BJ (cell line): ENCODE measurements around the gene CHID1. TPM values are rescaled to one million over a fixed set of nuclear protein-coding genes. Genes with fewer than 3 reads are reported as not detected.

Source experiments
- CTCF ChIA-PET: fragments of 350-600 bp; formaldehyde crosslinking; extraction: SDS; loops from one replicate; lab custom pipeline; 2021; ENCODE audit warnings: antibody characterized with exemption, inconsistent platforms; lab: Yijun Ruan, JAX
- POLR2A ChIA-PET: fragments of 300-600 bp; sonication (Branson Sonifier 250); formaldehyde crosslinking; extraction: SDS; loops from one replicate; lab custom pipeline; 2021; ENCODE audit warnings: antibody characterized with exemption; lab: Charles Lee
- DNase-seq: peaks from one replicate; pipeline ENCODE4 v3.0.0-alpha.2; 2011; ENCODE audit warnings: low read depth
- H3K27me3 ChIP-seq: 2 replicates; pipeline ENCODE4 v1.6.0; 2011; ENCODE audit warnings: low read length; ENCODE audit not compliant: control insufficient read depth, insufficient read depth
- H3K36me3 ChIP-seq: 2 replicates; pipeline ENCODE4 v1.5.1; 2011; ENCODE audit warnings: low read length; ENCODE audit not compliant: control insufficient read depth, insufficient read depth
- H3K4me3 ChIP-seq: 2 replicates; pipeline ENCODE4 v1.5.1; 2011; ENCODE audit warnings: low read depth, mild to moderate bottlenecking, control low read depth, low read length
- CTCF ChIP-seq: IDR thresholded peaks from 2 replicates; pipeline ENCODE4 v1.5.1; 2011; ENCODE audit warnings: low read depth, mild to moderate bottlenecking, control low read depth, inconsistent platforms, low read length, moderate library complexity; ENCODE audit not compliant: insufficient read depth
- polyA plus RNA-seq: library from polyadenylated mRNA; depleted of rRNA; stranded (reverse); fragments of >200 nt; gene quantifications from 2 replicates; pipeline ENCODE4 v1.2.3, GENCODE V29; 2011

The CHID1 gene
- polyA plus RNA-seq, 1 experiment = 178 TPM

- CTCF ChIA-PET = interaction anchor here (0.5 to 2.1 kb wide), 4 partner anchors 13 to 179 kb away, joined by 3 to 7 read pairs (median 4); no protein-coding TSS in a partner anchor
- POLR2A ChIA-PET = no interaction called here
- DNase-seq = no peak
- Histone ChIP-seq H3K27me3 (no peaks in the 10 kb centered on the region), H3K4me3 (no peak overlapping the region), H3K36me3 (peaks cover 14% of the 10 kb centered on the region)
- TF ChIP-seq CTCF = no peak
These were observed 37.8 kb downstream of the CHID1 start for GRCh38 chr11:872799-873198.

GRCh38 chr11:871472-871871 lies 39.1 kb downstream of the CHID1 start:
- Histone ChIP-seq H3K27me3 (no peaks in the 10 kb centered on the region), H3K36me3 (peaks cover 16% of the 10 kb centered on the region), H3K4me3 (no peak overlapping the region)
- CTCF ChIA-PET = interaction anchor here (2.1 kb wide), 1 partner anchor 22 kb away, joined by 7 read pairs; no protein-coding TSS in a partner anchor
- no peak for TF ChIP-seq CTCF
- POLR2A ChIA-PET = no interaction called here
- no peak for DNase-seq

- POLR2A ChIA-PET = no interaction called here
- H3K4me3 ChIP-seq = no peak overlapping the region
These were observed 40.2 kb downstream of the CHID1 start for GRCh38 chr11:870418-870817.

GRCh38 chr11:870127-870413 lies 40.5 kb downstream of the CHID1 start:
- Histone ChIP-seq H3K36me3 (peaks cover 20% of the 10 kb centered on the region), H3K27me3 (no peaks in the 10 kb centered on the region), H3K4me3 (no peak overlapping the region)
- CTCF ChIA-PET = interaction anchor here (1.0 to 1.9 kb wide), 2 partner anchors 10 to 21 kb away, joined by 3 to 6 read pairs; no protein-coding TSS in a partner anchor
- TF ChIP-seq CTCF = peak; percentile 25
- DNase-seq = no peak
- POLR2A ChIA-PET = no interaction called here

More at GRCh38 chr11:870418-870817, 40.2 kb downstream of the CHID1 start:
- no peak for DNase-seq
- no peak for TF ChIP-seq CTCF
- Histone ChIP-seq H3K27me3 (no peaks in the 10 kb centered on the region), H3K36me3 (peaks cover 19% of the 10 kb centered on the region)
- CTCF ChIA-PET = interaction anchor here (1.0 to 1.9 kb wide), 2 partner anchors 10 to 21 kb away, joined by 3 to 6 read pairs; no protein-coding TSS in a partner anchor

- ChIA-PET POLR2A (no interaction called here), CTCF (interaction anchor here (0.7 to 1.9 kb wide), 4 partner anchors 9 to 182 kb away, joined by 3 to 6 read pairs (median 4); no protein-coding TSS in a partner anchor)
- no peak for DNase-seq
- no peak overlapping the region for H3K4me3 ChIP-seq
- TF ChIP-seq CTCF = no peak
- peaks cover 22% of the 10 kb centered on the region for H3K36me3 ChIP-seq
- H3K27me3 ChIP-seq = no peaks in the 10 kb centered on the region
These were observed 41.0 kb downstream of the CHID1 start for GRCh38 chr11:869399-870126.
